H7 (cell line): ENCODE data around the gene SMARCAD1. TPM values are rescaled to one million over a fixed set of nuclear protein-coding genes. Genes with fewer than 3 reads are reported as not detected.

Source experiments
- DNase-seq: peaks from one replicate; pipeline ENCODE4 v3.0.0; 2012
- H3K27me3 ChIP-seq: 2 replicates; pipeline ENCODE4 v1.6.0; 2011; ENCODE audit warnings: mild to moderate bottlenecking, low read length; ENCODE audit not compliant: control insufficient read depth, insufficient read depth
- H3K36me3 ChIP-seq: replicated peaks from 2 replicates; pipeline ENCODE4 v1.5.1; 2011; ENCODE audit warnings: low read length; ENCODE audit not compliant: control insufficient read depth, insufficient read depth
- H3K4me3 ChIP-seq: 2 replicates; pipeline ENCODE4 v1.5.1; 2011; ENCODE audit warnings: low read depth, mild to moderate bottlenecking, control low read depth, low read length, moderate library complexity; ENCODE audit not compliant: insufficient read depth
- total RNA-seq: library from RNA; depleted of rRNA; stranded (reverse); fragments of >200 nt; shearing (Covaris generic); gene quantifications from 2 replicates; pipeline ENCODE4 v1.2.3, GENCODE V29; 2014

SMARCAD1 gene
- total RNA-seq, 1 experiment from 2014 or later, result 39.5 TPM

- Histone ChIP-seq H3K36me3 (peaks cover 14% of the 10 kb centered on the region), H3K27me3 (no peaks in the 10 kb centered on the region), H3K4me3 (no peak overlapping the region)
- DNase-seq, result no peak
These were observed 37.1 kb downstream of the SMARCAD1 start for GRCh38 chr4:94244829-94245185.

- H3K36me3 ChIP-seq, result peaks cover 5% of the 10 kb centered on the region
- no peak for DNase-seq
These were observed 43.4 kb downstream of the SMARCAD1 start for GRCh38 chr4:94251094-94251493.

GRCh38 chr4:94253036-94253435 is 45.4 kb downstream of the SMARCAD1 start:
- DNase-seq, result no peak
- Histone ChIP-seq H3K36me3 (peaks cover 5% of the 10 kb centered on the region), H3K4me3 (no peak overlapping the region), H3K27me3 (no peaks in the 10 kb centered on the region)

More at GRCh38 chr4:94251094-94251493, 43.4 kb downstream of the SMARCAD1 start:
- Histone ChIP-seq H3K4me3 (no peak overlapping the region), H3K27me3 (no peaks in the 10 kb centered on the region)

GRCh38 chr4:94256144-94256783 is 48.6 kb downstream of the SMARCAD1 start:
- Histone ChIP-seq H3K27me3 (no peaks in the 10 kb centered on the region), H3K36me3 (peaks cover 4% of the 10 kb centered on the region), H3K4me3 (no peak overlapping the region)
- DNase-seq, result no peak

- Histone ChIP-seq H3K27me3 (no peaks in the 10 kb centered on the region), H3K4me3 (no peak overlapping the region), H3K36me3 (peaks cover 4% of the 10 kb centered on the region)
- no peak for DNase-seq
These were observed 49.2 kb downstream of the SMARCAD1 start for GRCh38 chr4:94256828-94257227.

GRCh38 chr4:94262163-94263016 is 54.7 kb downstream of the SMARCAD1 start:
- Histone ChIP-seq H3K4me3 (no peak overlapping the region), H3K36me3 (peaks cover 3% of the 10 kb centered on the region), H3K27me3 (no peaks in the 10 kb centered on the region)
- no peak for DNase-seq

GRCh38 chr4:94267037-94267436 is 59.4 kb downstream of the SMARCAD1 start:
- no peaks in the 10 kb centered on the region for H3K27me3 ChIP-seq
- H3K4me3 ChIP-seq, result no peak overlapping the region
- H3K36me3 ChIP-seq, result peaks cover 4% of the 10 kb centered on the region
- DNase-seq, result no peak

- H3K36me3 ChIP-seq, result peaks cover 4% of the 10 kb centered on the region
- no peaks in the 10 kb centered on the region for H3K27me3 ChIP-seq
- H3K4me3 ChIP-seq, result no peak overlapping the region
- DNase-seq, result no peak
These were observed 63.6 kb downstream of the SMARCAD1 start for GRCh38 chr4:94271248-94271647.

GRCh38 chr4:94274912-94275311 is 67.2 kb downstream of the SMARCAD1 start:
- no peak for DNase-seq
- no peak overlapping the region for H3K4me3 ChIP-seq
- H3K36me3 ChIP-seq, result peaks cover 14% of the 10 kb centered on the region

GRCh38 chr4:94276204-94276603 is 68.5 kb downstream of the SMARCAD1 start:
- Histone ChIP-seq H3K4me3 (no peak overlapping the region), H3K36me3 (peaks cover 16% of the 10 kb centered on the region), H3K27me3 (no peaks in the 10 kb centered on the region)
- DNase-seq, result no peak

More at GRCh38 chr4:94274912-94275311, 67.2 kb downstream of the SMARCAD1 start:
- H3K27me3 ChIP-seq, result no peaks in the 10 kb centered on the region

GRCh38 chr4:94277534-94277933 is 69.9 kb downstream of the SMARCAD1 start:
- H3K4me3 ChIP-seq, result no peak overlapping the region
- DNase-seq, result no peak
- H3K27me3 ChIP-seq, result no peaks in the 10 kb centered on the region
- H3K36me3 ChIP-seq, result peaks cover 18% of the 10 kb centered on the region

GRCh38 chr4:94278781-94279180 is 71.1 kb downstream of the SMARCAD1 start:
- no peak for DNase-seq
- peaks cover 19% of the 10 kb centered on the region for H3K36me3 ChIP-seq
- no peak overlapping the region for H3K4me3 ChIP-seq
- H3K27me3 ChIP-seq, result no peaks in the 10 kb centered on the region

- peaks cover 13% of the 10 kb centered on the region for H3K36me3 ChIP-seq
- DNase-seq, result no peak
- H3K27me3 ChIP-seq, result no peaks in the 10 kb centered on the region
- no peak overlapping the region for H3K4me3 ChIP-seq
These were observed 77.2 kb downstream of the SMARCAD1 start for GRCh38 chr4:94284889-94285288.

- Histone ChIP-seq H3K36me3 (peaks cover 13% of the 10 kb centered on the region), H3K27me3 (no peaks in the 10 kb centered on the region), H3K4me3 (no peak overlapping the region)
- DNase-seq, result no peak
These were observed 78.0 kb downstream of the SMARCAD1 start for GRCh38 chr4:94285666-94286065.

- H3K27me3 ChIP-seq, result no peaks in the 10 kb centered on the region
- no peak overlapping the region for H3K4me3 ChIP-seq
- DNase-seq, result no peak
- peaks cover 6% of the 10 kb centered on the region for H3K36me3 ChIP-seq
These were observed 82.6 kb downstream of the SMARCAD1 start for GRCh38 chr4:94290245-94290644.
